HG03045 (cell line): ENCODE results near the gene HK2.
"Not testable (repeated sequence)": the region's sequence is repeated elsewhere in the genome, so short reads cannot be mapped to it uniquely, and the experiment has no call there.

ENCODE experiments used
- ATAC-seq: cut with Tn5 transposase; IDR thresholded peaks from one replicate; pipeline ENCODE4 v1.9.1; 2021; ENCODE audit warnings: mild to moderate bottlenecking, moderate library complexity; ENCODE audit not compliant: unreplicated experiment

The HK2 gene

GRCh38 chr2:74876081-74876886, 42.4 kb downstream of the HK2 start:
- ATAC-seq, result no peak

- no peak for ATAC-seq
Measured at GRCh38 chr2:74877376-74877775, 43.4 kb downstream of the HK2 start.

- no peak for ATAC-seq
Measured at GRCh38 chr2:74877781-74878433, 44.0 kb downstream of the HK2 start.

- ATAC-seq, result no peak
Measured at GRCh38 chr2:74878551-74878950, 44.6 kb downstream of the HK2 start.

GRCh38 chr2:74880054-74880728, 46.3 kb downstream of the HK2 start:
- ATAC-seq, result no peak

GRCh38 chr2:74881176-74881575, 47.2 kb downstream of the HK2 start:
- no peak for ATAC-seq

GRCh38 chr2:74881626-74882298, 47.8 kb downstream of the HK2 start:
- no peak for ATAC-seq

- no peak for ATAC-seq
Measured at GRCh38 chr2:74882299-74882687, 48.4 kb downstream of the HK2 start.

GRCh38 chr2:74883011-74883410, 49.1 kb downstream of the HK2 start:
- no peak for ATAC-seq

- no peak for ATAC-seq
Measured at GRCh38 chr2:74884118-74884762, 50.3 kb downstream of the HK2 start.

GRCh38 chr2:74884866-74885265, 50.9 kb downstream of the HK2 start:
- no peak for ATAC-seq

GRCh38 chr2:74886251-74886650, 52.3 kb downstream of the HK2 start:
- ATAC-seq, result no peak

- ATAC-seq, result no peak
Measured at GRCh38 chr2:74886811-74887210, 52.9 kb downstream of the HK2 start.

GRCh38 chr2:74887445-74887951, 53.6 kb downstream of the HK2 start:
- no peak for ATAC-seq

GRCh38 chr2:74887960-74888700, 54.2 kb downstream of the HK2 start:
- no peak for ATAC-seq

- ATAC-seq, result no peak
Measured at GRCh38 chr2:74889159-74889558, 55.2 kb downstream of the HK2 start.

- ATAC-seq, result no peak
Measured at GRCh38 chr2:74890711-74891110, 56.8 kb downstream of the HK2 start.

GRCh38 chr2:74891136-74891764, 57.3 kb downstream of the HK2 start:
- ATAC-seq, result no peak

- not testable (repeated sequence) for ATAC-seq
Measured at GRCh38 chr2:74891816-74892215, 57.9 kb downstream of the HK2 start.

GRCh38 chr2:74892609-74893008, 58.7 kb downstream of the HK2 start:
- no peak for ATAC-seq
